DMS53 treated with DMSO at 0.1 percent for 48 hours (cell line): ENCODE results near the gene KIRREL1.

Experiments
- DNase-seq: peaks from one replicate; lab custom pipeline; 2025; ENCODE audit not compliant: unreplicated experiment; lab: John Stamatoyannopoulos, UW

Gene KIRREL1

GRCh38 chr1:158062174-158062573 lies 68.7 kb downstream of the KIRREL1 start:
- DNase-seq, result no peak

DNA sequence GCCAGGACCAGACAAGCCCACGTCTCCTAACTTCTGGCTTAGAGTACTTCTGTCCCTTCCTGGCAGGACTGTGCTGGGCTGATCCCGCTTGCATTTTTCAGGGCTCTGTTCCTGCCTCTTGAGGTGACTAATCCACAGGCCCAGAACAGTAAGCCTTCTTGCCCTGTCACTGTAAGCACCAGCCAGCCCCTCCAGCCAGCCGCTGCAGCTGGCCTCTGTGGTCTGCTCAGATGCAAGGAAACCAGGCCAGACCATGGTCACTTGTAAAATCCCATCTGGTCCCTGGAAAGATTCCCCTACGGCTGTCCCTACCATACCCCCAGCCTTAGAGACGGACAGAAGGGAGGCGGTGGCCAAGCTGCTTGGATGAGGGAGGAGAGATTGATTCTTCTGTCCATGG lies 74.2 kb downstream of the KIRREL1 start:
- no peak for DNase-seq

- no peak for DNase-seq
These were observed 75.5 kb downstream of the KIRREL1 start for GRCh38 chr1:158068918-158069317.

GRCh38 chr1:158071138-158071537 lies 77.7 kb downstream of the KIRREL1 start:
- DNase-seq, result no peak

GRCh38 chr1:158075078-158075477 lies 81.6 kb downstream of the KIRREL1 start:
- no peak for DNase-seq

DNA sequence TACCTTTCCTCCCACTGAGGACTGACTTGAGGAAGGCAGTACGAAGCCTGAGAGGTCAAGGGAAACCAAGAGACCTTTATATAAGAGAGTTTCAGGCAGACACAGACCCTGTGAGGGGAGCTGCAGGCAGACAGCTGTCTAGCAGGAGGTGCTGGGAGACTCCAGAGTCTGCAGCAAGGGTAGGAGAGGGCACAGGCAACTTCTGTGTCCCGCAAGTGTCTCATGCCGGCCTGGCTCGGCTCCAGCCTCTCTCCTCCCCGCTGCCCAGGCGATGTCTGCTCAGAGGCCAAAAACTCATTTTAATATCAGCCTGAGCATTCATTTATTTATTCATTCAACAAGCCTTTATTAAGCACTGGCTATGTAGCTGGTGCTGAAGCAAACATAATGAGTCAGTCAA lies 83.0 kb downstream of the KIRREL1 start:
- DNase-seq, result no peak

DNA sequence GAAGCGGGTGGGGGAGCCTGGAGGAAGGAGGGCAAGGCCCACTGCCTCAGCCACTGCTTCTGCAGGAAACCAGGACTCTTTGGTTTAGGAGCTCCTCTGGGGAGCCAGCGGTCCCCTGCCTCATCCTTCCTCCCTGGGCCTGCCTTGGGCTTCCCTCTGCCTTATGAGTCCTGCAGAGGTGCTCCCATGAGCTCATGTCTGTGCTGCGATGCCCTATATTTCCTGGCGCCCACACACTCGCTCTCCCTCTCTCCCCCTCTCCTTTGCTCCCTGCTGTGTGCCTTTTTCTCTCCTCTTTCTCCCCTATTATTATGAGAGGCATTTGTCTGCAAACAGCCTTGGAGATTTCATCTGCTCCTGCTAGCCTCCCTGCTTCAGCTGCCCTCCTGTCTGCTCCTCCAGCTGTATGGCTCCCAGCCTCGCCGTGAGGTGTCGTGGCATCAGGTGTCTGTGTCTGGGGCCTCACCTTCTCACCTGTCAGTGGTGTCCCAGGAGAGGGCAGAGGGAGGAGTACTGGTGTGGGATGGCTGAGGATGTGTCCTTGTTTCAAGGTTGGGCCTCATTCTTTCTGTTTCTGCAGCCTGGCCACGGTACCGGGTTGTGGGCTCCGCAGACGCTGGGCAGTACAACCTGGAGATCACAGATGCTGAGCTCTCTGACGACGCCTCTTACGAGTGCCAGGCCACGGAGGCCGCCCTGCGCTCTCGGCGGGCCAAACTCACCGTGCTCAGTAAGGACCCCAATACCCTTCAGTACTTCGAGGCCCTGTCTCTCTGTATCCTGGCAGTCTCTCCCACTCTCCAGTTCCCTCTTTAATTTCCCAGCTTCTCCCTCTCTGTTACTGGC lies 84.2 kb downstream of the KIRREL1 start:
- no peak for DNase-seq

DNA sequence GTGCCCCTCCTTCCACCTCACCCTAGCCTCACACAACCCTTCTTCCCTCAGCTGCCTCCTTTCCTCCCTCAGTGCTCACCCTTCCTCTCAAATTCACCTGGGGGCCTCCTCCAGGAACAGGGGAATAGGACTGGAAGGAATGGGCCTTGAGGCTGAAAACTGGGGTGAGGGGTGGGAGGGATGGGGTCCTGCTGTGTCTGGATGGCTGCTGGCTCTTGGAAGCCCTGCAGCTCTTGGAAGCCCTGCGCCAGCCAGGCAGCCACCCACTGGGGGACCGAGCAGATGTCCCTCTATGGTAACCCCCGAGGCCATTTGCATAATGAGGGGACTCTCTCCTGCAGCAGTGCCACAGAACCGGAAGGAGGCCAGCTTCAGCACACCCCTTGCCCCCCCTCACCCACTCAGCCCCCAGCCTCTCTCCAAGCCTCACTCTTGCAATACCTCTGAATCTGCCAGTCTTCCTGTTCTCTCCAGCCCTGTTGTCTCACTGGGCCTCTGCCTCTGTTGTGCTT lies 85.2 kb downstream of the KIRREL1 start:
- no peak for DNase-seq

GRCh38 chr1:158080066-158080465 lies 86.6 kb downstream of the KIRREL1 start:
- DNase-seq, result no peak

DNA sequence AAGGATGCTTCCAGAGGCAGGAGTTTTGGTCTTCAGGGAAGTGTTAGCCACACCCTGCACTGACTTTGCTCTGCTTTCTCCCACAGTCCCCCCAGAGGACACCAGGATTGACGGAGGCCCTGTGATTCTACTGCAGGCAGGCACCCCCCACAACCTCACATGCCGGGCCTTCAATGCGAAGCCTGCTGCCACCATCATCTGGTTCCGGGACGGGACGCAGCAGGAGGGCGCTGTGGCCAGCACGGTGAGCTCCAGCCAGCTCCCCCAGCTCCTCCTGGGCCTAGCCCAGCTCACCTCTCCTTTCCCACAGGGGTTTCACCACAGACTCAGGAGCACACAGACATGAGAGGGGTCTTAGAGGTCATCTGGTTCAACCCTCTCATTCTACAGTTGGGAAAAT lies 90.9 kb downstream of the KIRREL1 start:
- DNase-seq, result no peak

- DNase-seq, result no peak
These were observed 91.3 kb downstream of the KIRREL1 start for GRCh38 chr1:158084747-158085146.

DNA sequence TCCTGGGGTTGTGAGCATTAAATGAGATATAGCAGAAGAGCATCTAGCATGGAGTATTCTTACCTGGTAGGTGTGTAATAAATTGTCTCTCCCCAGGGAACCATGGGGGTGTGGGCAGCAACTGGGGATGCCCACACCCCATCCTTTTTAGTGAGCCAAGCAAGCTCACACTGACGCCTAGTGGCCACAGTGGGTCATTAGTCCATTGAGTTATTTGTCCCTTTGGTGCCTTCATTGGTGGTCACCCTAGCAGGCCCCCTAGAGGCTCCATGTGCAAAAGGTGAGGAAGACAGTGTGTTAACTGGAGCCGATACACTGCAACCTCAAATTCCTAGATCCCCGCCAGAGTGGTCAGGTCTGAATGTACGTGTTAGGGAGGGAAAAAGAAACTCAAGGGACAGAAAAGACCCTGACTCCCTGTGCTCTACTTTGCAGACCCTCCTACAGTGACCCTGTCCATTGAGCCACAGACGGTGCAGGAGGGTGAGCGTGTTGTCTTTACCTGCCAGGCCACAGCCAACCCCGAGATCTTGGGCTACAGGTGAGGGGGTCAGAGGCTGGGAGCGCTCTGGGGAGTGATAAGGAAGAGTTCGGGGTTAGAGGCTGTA lies 94.0 kb downstream of the KIRREL1 start:
- peak; percentile 33 for DNase-seq

- no peak for DNase-seq
These were observed 96.0 kb downstream of the KIRREL1 start for GRCh38 chr1:158089476-158089875.

GRCh38 chr1:158089925-158090637 lies 96.6 kb downstream of the KIRREL1 start:
- DNase-seq, result no peak

GRCh38 chr1:158093376-158093775 lies 99.9 kb downstream of the KIRREL1 start:
- no peak for DNase-seq

DNA sequence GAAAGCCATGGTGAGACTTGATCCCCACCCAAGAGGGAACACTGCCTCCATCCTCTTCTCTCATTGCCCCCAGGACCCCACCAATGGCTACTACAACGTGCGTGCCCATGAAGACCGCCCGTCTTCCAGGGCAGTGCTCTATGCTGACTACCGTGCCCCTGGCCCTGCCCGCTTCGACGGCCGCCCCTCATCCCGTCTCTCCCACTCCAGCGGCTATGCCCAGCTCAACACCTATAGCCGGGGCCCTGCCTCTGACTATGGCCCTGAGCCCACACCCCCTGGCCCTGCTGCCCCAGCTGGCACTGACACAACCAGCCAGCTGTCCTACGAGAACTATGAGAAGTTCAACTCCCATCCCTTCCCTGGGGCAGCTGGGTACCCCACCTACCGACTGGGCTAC lies 101.1 kb downstream of the KIRREL1 start:
- DNase-seq, result no peak

- DNase-seq, result peak; percentile 6
These were observed 102.4 kb downstream of the KIRREL1 start for GRCh38 chr1:158095737-158096335.

DNA sequence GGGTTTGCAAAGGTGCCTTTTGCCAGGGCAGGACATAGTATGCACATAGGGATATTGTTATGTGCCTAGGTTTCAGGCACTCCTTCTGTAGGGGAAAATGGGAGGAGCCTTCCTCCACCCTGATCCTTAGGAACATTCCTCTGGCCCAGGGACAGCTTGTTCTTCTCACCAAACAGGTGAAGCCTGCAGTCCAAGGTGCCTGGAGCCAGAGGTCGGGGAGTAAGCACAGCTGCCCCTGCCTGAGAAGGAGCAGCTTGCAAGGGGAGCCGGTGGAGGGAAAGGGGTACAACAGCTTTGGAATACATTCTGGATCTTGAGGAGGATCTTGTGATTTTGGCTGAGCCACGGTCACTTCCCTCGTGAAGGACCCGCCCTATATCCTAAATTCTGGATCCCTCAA lies 104.8 kb downstream of the KIRREL1 start:
- DNase-seq, result no peak

DNA sequence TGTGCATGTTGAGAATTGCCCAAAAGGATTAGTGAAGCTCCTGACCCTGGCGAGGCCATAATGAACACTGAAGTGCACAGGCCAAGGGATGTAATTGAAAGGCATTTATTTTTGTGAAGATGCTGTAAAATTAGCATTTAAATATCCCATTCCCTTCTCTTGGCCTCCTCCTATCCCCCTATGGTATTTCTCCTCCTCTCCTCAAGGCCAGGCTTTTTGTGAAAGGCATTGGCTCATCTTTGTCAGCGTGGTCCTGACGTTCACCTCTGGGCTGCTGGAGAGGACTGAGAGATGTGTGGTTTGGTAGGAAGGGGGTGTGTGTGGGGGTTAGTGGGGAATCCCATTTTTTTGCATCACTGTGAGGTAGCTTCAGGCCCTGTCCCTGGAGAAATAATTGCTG lies 105.7 kb downstream of the KIRREL1 start:
- DNase-seq, result no peak

GRCh38 chr1:158100498-158100897 lies 107.1 kb downstream of the KIRREL1 start:
- DNase-seq, result no peak

DNA sequence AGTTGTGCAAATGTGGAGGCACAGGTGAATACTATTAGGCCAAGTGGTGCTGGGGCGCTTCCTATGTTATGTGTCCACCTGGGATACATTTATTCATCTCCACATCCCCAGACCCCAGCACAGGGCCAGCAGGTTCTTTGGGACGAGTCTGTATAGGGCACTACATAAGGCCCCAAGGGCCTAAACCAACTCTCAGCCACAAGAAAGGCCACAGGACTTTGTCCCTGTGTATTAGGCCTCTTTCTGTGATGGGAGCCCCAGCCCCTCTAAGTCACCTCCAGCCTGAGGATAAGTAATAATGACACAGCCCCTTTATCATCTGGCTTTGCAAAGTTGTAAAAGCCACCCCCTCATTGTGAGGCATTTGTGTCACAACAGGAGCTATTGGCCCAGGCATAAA lies 108.0 kb downstream of the KIRREL1 start:
- DNase-seq, result no peak
